ENCODE data around the gene TATDN3. TPM values are rescaled to one million over a fixed set of nuclear protein-coding genes. Genes with fewer than 3 reads are reported as not detected.
"Not testable (repeated sequence)": the region's sequence is repeated elsewhere in the genome, so short reads cannot be mapped to it uniquely, and the experiment has no call there.

The TATDN3 gene
- total and polyA plus RNA-seq, 2 of the 4 experiments (the other 2 are of a cell fraction) = 4.9 to 12.0 TPM

DNA sequence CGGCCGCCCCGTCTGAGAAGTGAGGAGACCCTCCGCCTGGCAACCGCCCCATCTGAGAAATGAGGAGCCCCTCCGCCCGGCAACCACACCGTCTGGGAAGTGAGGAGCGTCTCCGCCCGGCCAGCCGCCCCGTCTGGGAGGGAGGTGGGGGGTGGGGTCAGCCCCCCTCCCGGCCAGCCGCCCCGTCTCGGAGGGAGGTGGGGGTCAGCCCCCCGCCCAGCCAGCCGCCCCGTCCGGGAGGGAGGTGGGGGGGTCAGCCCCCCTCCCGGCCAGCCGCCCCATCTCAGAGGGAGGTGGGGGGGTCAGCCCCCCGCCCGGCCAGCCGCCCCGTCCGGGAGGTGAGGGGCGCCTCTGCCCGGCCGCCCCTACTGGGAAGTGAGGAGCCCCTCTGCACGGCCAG lies 12.6 kb upstream of the TATDN3 start:
- in situ Hi-C loops (cut with MboI; ENCODE audit: low sequenced_read_pairs) = loop anchor here (5.0 kb wide), 1 partner anchor 302 kb away; no protein-coding TSS in a partner anchor

More for the DNA sequence above, 12.6 kb upstream of the TATDN3 start:
- BruUV-seq (replicated peaks); H2BK5ac ChIP-seq (ENCODE audit: low read depth, low read length, poor library complexity, severe bottlenecking); H2AFZ ChIP-seq (replicated peaks; ENCODE audit: low read length, poor library complexity); H2AK5ac ChIP-seq (ENCODE audit: low read depth, low read length); H3K23ac ChIP-seq (ENCODE audit: low read depth, low read length); H3K79me1 ChIP-seq (ENCODE audit: low read depth in 1 of 2, low read length in 2 of 2); H2AK9ac ChIP-seq (replicated peaks; ENCODE audit: low read depth, low read length, poor library complexity); DNase-seq; H3K4ac ChIP-seq (ENCODE audit: low read depth, low read length); H4K20me1 ChIP-seq (ENCODE audit: insufficient read depth, low read length); H2BK20ac ChIP-seq (ENCODE audit: low read depth, low read length); H4K5ac ChIP-seq (ENCODE audit: low read depth, low read length); H3K36me3 ChIP-seq (ENCODE audit: control insufficient read depth, insufficient read depth, low read length); H3K9me3 ChIP-seq (ENCODE audit: control insufficient read depth, insufficient read depth, low read length); H4K8ac ChIP-seq (ENCODE audit: low read depth in 2 of 2, low read length in 2 of 2); H4K91ac ChIP-seq (ENCODE audit: insufficient read depth, low read depth, low read length); H2BK15ac ChIP-seq (ENCODE audit: low read depth, low read length); dilution Hi-C loops (cut with HindIII; ENCODE audit: low sequenced_read_pairs, unreplicated experiment); H3K27me3 ChIP-seq (ENCODE audit: control insufficient read depth, insufficient read depth, low read length); intact Hi-C loops (cut with micrococcal nuclease); H3K4me2 ChIP-seq (ENCODE audit: low read depth, low read length); H3K4me1 ChIP-seq (ENCODE audit: control insufficient read depth, insufficient read depth, low read length); CTCF ChIA-PET; H3K18ac ChIP-seq (ENCODE audit: low read depth, low read length); H3K27ac ChIP-seq (ENCODE audit: insufficient read depth, low read length); ATAC-seq (ENCODE audit: low read depth); H3K9ac ChIP-seq (ENCODE audit: low read depth, low read length); H3K4me3 ChIP-seq (ENCODE audit: insufficient read depth, low read depth, low read length); H2BK120ac ChIP-seq (ENCODE audit: low read depth, low read length); H3K14ac ChIP-seq (replicated peaks; ENCODE audit: low read depth, low read length); POLR2A ChIA-PET (ENCODE audit: unreplicated experiment); H3K56ac ChIP-seq (ENCODE audit: extremely low read depth, insufficient read depth, low read length); H3K9me1 ChIP-seq (ENCODE audit: insufficient read depth, low read length): not testable (repeated sequence)
- no CpG with 5 or more reads among the region's 32 CpGs for WGBS, 2 experiments (ENCODE audit: extremely low coverage in 2 of 2, insufficient read length in 1 of 2)

All from IMR-90 (cell line).